H1 (cell line): Measurements from ENCODE around the gene TXNDC12. TPM values are rescaled to one million over a fixed set of nuclear protein-coding genes. Genes with fewer than 3 reads are reported as not detected.

Experiments used
- CTCF ChIA-PET: fragments of 300-600 bp; sonication (Branson Sonifier 250); formaldehyde crosslinking; loops from one replicate; lab custom pipeline; 2021; ENCODE audit not compliant: partially characterized antibody; lab: Charles Lee
- POLR2A ChIA-PET: fragments of 300-600 bp; sonication (Branson Sonifier 250); formaldehyde crosslinking; loops from one replicate; lab custom pipeline; 2021; ENCODE audit warnings: inconsistent platforms; ENCODE audit not compliant: partially characterized antibody; lab: Charles Lee
- DNase-seq, 2 experiments: peaks; one replicate each; pipeline versions ENCODE4 v3.0.0 to v3.0.0-alpha.2; 2010 to 2022; ENCODE audit warnings: low spot score in 2 of 2, low read depth in 1 of 2, mixed read lengths in 1 of 2
- FAIRE-seq: peaks from 2 replicates; lab custom pipeline; 2011; peaks lifted over from hg19 to GRCh38; lab: Jason Lieb, UNC
- H2AFZ ChIP-seq: 2 replicates; pipeline ENCODE4 v1.8.1; 2012; ENCODE audit warnings: low read length, inconsistent platforms
- H2AK5ac ChIP-seq: 2 replicates; pipeline ENCODE4 v1.6.1; 2013; ENCODE audit warnings: low read depth, low read length
- H2BK120ac ChIP-seq: replicated peaks from 2 replicates; pipeline ENCODE3; 2013; ENCODE audit warnings: low read depth, low read length, inconsistent platforms
- H2BK12ac ChIP-seq: 2 replicates; pipeline ENCODE4 v1.6.1; 2013; ENCODE audit warnings: low read depth, low read length
- H2BK15ac ChIP-seq: 2 replicates; pipeline ENCODE4 v1.6.1; 2013; ENCODE audit warnings: low read length
- H2BK20ac ChIP-seq: 2 replicates; pipeline ENCODE4 v1.6.1; 2013; ENCODE audit warnings: low read length
- H2BK5ac ChIP-seq: 2 replicates; pipeline ENCODE4 v1.6.1; 2013; ENCODE audit warnings: low read depth, low read length
- H3K14ac ChIP-seq: 2 replicates; pipeline ENCODE4 v1.6.1; 2013; ENCODE audit warnings: inconsistent platforms; ENCODE audit not compliant: insufficient read length
- H3K18ac ChIP-seq: 2 replicates; pipeline ENCODE4 v1.6.1; 2013; ENCODE audit warnings: low read length; ENCODE audit errors: extremely low read depth
- H3K23ac ChIP-seq: 2 replicates; pipeline ENCODE4 v1.6.1; 2013; ENCODE audit warnings: inconsistent platforms; ENCODE audit not compliant: insufficient read length
- H3K23me2 ChIP-seq: 2 replicates; pipeline ENCODE4 v1.6.1; 2013; ENCODE audit warnings: low read depth, low read length
- H3K27ac ChIP-seq: 2 replicates; pipeline ENCODE4 v1.6.1; 2011; ENCODE audit warnings: low read depth, low read length, inconsistent platforms
- H3K27me3 ChIP-seq, 4 experiments: replicated peaks in 1 of 4; 1 replicate in 1 of 4; 2 replicates in 3 of 4; pipeline versions ENCODE4 v1.6.1 to v1.8.1; 2011 to 2013; ENCODE audit warnings: low read length in 3 of 4, mild to moderate bottlenecking in 3 of 4, inconsistent platforms in 2 of 4, mixed read lengths in 2 of 4, moderate library complexity in 1 of 4; ENCODE audit not compliant: control insufficient read depth in 3 of 4, insufficient read depth in 3 of 4; ENCODE audit errors: extremely low read depth in 1 of 4
- H3K36me3 ChIP-seq, 4 experiments: 2 replicates each; pipeline versions ENCODE4 v1.6.1 to v1.8.1; 2011 to 2013; ENCODE audit warnings: mild to moderate bottlenecking in 4 of 4, low read length in 3 of 4, moderate library complexity in 2 of 4, control low read depth in 1 of 4, inconsistent platforms in 1 of 4; ENCODE audit not compliant: insufficient read depth in 4 of 4, control insufficient read depth in 2 of 4
- H3K4ac ChIP-seq: replicated peaks from 2 replicates; pipeline ENCODE3; 2013; ENCODE audit warnings: low read length, low read depth, mixed read lengths, inconsistent platforms; ENCODE audit not compliant: insufficient read length
- H3K4me1 ChIP-seq, 4 experiments: replicated peaks in 1 of 4; 1 replicate in 1 of 4; 2 replicates in 3 of 4; pipeline versions ENCODE4 v1.6.1 to v1.8.1; 2011 to 2013; ENCODE audit warnings: low read length in 3 of 4, inconsistent platforms in 2 of 4, mixed read lengths in 1 of 4; ENCODE audit not compliant: insufficient read depth in 4 of 4, control insufficient read depth in 3 of 4
- H3K4me2 ChIP-seq, 2 experiments: 2 replicates each; pipeline versions ENCODE4 v1.6.1 to v1.8.1; 2011 to 2013; ENCODE audit warnings: low read depth in 2 of 2, low read length in 2 of 2, control low read depth in 1 of 2, inconsistent platforms in 1 of 2, mild to moderate bottlenecking in 1 of 2; ENCODE audit not compliant: insufficient read depth in 1 of 2
- H3K4me3 ChIP-seq, 4 experiments: fragments of 200-600, 300-600 bp in 1 of 4; sonication (generic), shearing (Covaris generic), sonication (Bioruptor Twin) in 1 of 4; 2 replicates each; pipeline versions ENCODE4 v1.5.1 to v1.8.1; 2011 to 2016; ENCODE audit warnings: low read length in 4 of 4, low read depth in 3 of 4, control low read depth in 2 of 4, inconsistent platforms in 2 of 4, mild to moderate bottlenecking in 2 of 4, mixed read lengths in 1 of 4, moderate library complexity in 1 of 4; ENCODE audit not compliant: insufficient read depth in 2 of 4; ENCODE audit errors: extremely low read depth in 1 of 4
- H3K56ac ChIP-seq: replicated peaks from 2 replicates; pipeline ENCODE3; 2013; ENCODE audit warnings: low read depth, mild to moderate bottlenecking, mixed read lengths, low read length, inconsistent platforms; ENCODE audit not compliant: insufficient read length
- H3K79me1 ChIP-seq: 2 replicates; pipeline ENCODE4 v1.6.1; 2013; ENCODE audit warnings: low read depth, low read length, control low read depth
- H3K79me2 ChIP-seq, 2 experiments: 2 replicates each; pipeline versions ENCODE4 v1.6.1 to v1.8.1; 2012 to 2013; ENCODE audit warnings: low read length in 2 of 2, mild to moderate bottlenecking in 2 of 2, inconsistent platforms in 1 of 2; ENCODE audit not compliant: insufficient read depth in 2 of 2, control insufficient read depth in 1 of 2
- H3K9ac ChIP-seq, 4 experiments: replicated peaks in 1 of 4; 1 replicate in 1 of 4; 2 replicates in 3 of 4; pipeline versions ENCODE4 v1.6.1 to v1.8.1; 2011 to 2013; ENCODE audit warnings: low read depth in 3 of 4, low read length in 3 of 4, control low read depth in 2 of 4, mild to moderate bottlenecking in 2 of 4, moderate library complexity in 2 of 4, inconsistent platforms in 1 of 4; ENCODE audit errors: extremely low read depth in 1 of 4
- H3K9me3 ChIP-seq, 2 experiments: 2 replicates each; pipeline versions ENCODE4 v1.6.1 to v1.8.1; 2012 to 2013; ENCODE audit warnings: mild to moderate bottlenecking in 2 of 2, moderate library complexity in 2 of 2, control low read depth in 1 of 2, inconsistent platforms in 1 of 2, low read depth in 1 of 2, low read length in 1 of 2, mixed read lengths in 1 of 2; ENCODE audit not compliant: insufficient read depth in 2 of 2
- H4K20me1 ChIP-seq, 2 experiments: replicated peaks in 1 of 2; 2 replicates each; pipeline versions ENCODE3 to v1.8.1; 2011 to 2013; ENCODE audit warnings: inconsistent platforms in 2 of 2, low read length in 2 of 2, mild to moderate bottlenecking in 1 of 2; ENCODE audit not compliant: insufficient read depth in 2 of 2, control insufficient read depth in 1 of 2
- H4K5ac ChIP-seq: 2 replicates; pipeline ENCODE4 v1.6.1; 2013; ENCODE audit warnings: low read length, low read depth, mixed read lengths, inconsistent platforms; ENCODE audit not compliant: insufficient read length
- H4K8ac ChIP-seq: 2 replicates; pipeline ENCODE4 v1.8.0; 2013; ENCODE audit warnings: mild to moderate bottlenecking, moderate library complexity, low read length, inconsistent platforms; ENCODE audit not compliant: insufficient read depth; ENCODE audit errors: extremely low read depth
- H4K91ac ChIP-seq: replicated peaks from 2 replicates; pipeline ENCODE3; 2013; ENCODE audit warnings: low read length, mixed read lengths, inconsistent platforms; ENCODE audit not compliant: insufficient read length
- SAP30 ChIP-seq: fragments of 300-600 bp; sonication (generic); IDR thresholded peaks from 2 replicates; pipeline ENCODE4 v1.7.1; 2012; ENCODE audit warnings: low read length, moderate library complexity, mild to moderate bottlenecking, inconsistent platforms; ENCODE audit not compliant: insufficient read depth, insufficient replicate concordance
- SP2 ChIP-seq: IDR thresholded peaks from 2 replicates; pipeline ENCODE4 v1.6.1; 2012; ENCODE audit warnings: mild to moderate bottlenecking, low read length, inconsistent platforms
- SRF ChIP-seq: IDR thresholded peaks from 2 replicates; pipeline ENCODE4 v1.6.1; 2011; ENCODE audit warnings: mild to moderate bottlenecking, low read depth, low read length, moderate library complexity
- TCF12 ChIP-seq: IDR thresholded peaks from 2 replicates; pipeline ENCODE4 v1.6.1; 2011; ENCODE audit warnings: low read depth, mild to moderate bottlenecking, low read length
- TEAD4 ChIP-seq: IDR thresholded peaks from 2 replicates; pipeline ENCODE4 v1.6.1; 2012; ENCODE audit warnings: low read depth, low read length, inconsistent platforms, mixed read lengths
- WGBS, 2 experiments: shearing (Covaris generic) in 1 of 2; methylation state at CpG; one replicate each; pipeline versions ENCODE4 v1.1.6 to v1.1.7; 2013 to 2015; ENCODE audit warnings: low lambda C conversion rate in 2 of 2, mixed read lengths in 2 of 2, inconsistent platforms in 1 of 2, low coverage in 1 of 2, missing lambda C conversion rate in 1 of 2; ENCODE audit not compliant: insufficient replicate concordance in 2 of 2, insufficient coverage in 1 of 2, insufficient read length in 1 of 2; ENCODE audit errors: extremely low coverage in 1 of 2, missing lambda C conversion rate in 1 of 2; 5-methylcytosine and 5-hydroxymethylcytosine counted together
- polyA plus RNA-seq, 7 experiments: library from polyadenylated mRNA; depleted of rRNA in 3 of 7; stranded (reverse) in 5 of 7; unstranded in 2 of 7; fragments of >200 nt in 5 of 7; fragments of 200-250 nt in 2 of 7; gene quantifications; 1 replicate in 5 of 7; 2 replicates in 1 of 7; 4 replicates in 1 of 7; pipeline versions ENCODE4 v1.2.1 to v1.2.3, GENCODE V29; 2011 to 2013; ENCODE audit warnings: missing spikeins in 2 of 7, mixed read lengths in 2 of 7
- total RNA-seq: library from RNA; stranded (reverse); fragmentation: NEBNext Ultra II Directional; extraction: Animal tissue kit (Norgen Biotek cat#: 25700); gene quantifications from 2 replicates; pipeline ENCODE4 v1.2.1, GENCODE V29; 2021
- TF ChIP-seq, protein P1 (sequence below): IDR thresholded peaks from 2 replicates; pipeline ENCODE4 v1.6.1; 2012; ENCODE audit warnings: low read length, inconsistent platforms

Gene TXNDC12
- total and polyA plus RNA-seq, 2 of the 8 experiments (the other 6 are each of a cell fraction or from before 2014, with no cell fraction given), result 35.2 to 89.8 TPM

DNA sequence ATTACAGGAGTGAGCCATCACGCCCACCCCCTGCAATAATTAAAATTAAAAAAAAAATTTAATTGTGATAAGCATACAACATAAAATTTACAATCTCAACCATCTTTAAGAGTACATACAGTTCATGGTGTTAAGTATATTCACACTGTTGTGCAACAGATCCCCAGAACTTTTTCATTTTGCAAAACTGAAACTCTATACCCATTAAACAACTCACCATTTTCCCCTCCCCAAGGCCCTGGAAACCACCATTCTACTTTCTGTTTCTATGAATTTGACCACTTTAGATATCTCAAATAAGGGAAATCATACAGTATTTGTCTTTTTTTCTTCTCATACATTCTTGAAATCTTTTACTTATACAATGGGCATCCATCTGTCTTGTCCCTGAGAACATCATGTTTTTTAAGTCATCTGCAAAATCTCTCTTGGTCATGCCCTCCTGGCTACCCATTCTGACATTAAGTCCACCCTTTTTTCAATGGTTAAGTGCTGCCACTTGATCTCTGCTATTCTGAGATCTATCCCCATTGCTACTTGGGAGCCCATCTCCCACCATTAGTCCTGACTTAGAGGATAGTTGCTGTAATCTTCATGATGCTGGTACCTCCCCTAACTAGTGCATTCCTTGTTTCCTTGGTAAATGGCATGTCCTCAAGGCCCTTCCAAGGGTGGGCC lies 47.5 kb upstream of the TXNDC12 start:
- no peak overlapping the region for H3K56ac ChIP-seq
- H2BK120ac ChIP-seq, result no peak overlapping the region
- no peak overlapping the region for H3K14ac ChIP-seq
- H4K20me1 ChIP-seq, result peaks cover 0 to 2% of the 10 kb centered on the region in 2 experiments
- CTCF ChIA-PET, result no interaction called here
- H3K18ac ChIP-seq, result no peak overlapping the region
- H2BK12ac ChIP-seq, result no peak overlapping the region
- H2BK15ac ChIP-seq, result no peak overlapping the region
- H3K23me2 ChIP-seq, result no peaks in the 10 kb centered on the region
- H3K9me3 ChIP-seq, result no peaks in the 10 kb centered on the region
- H4K91ac ChIP-seq, result no peak overlapping the region
- H3K4me3 ChIP-seq, result no peak overlapping the region
- TF ChIP-seq SRF, result no peak
- no peak for TF ChIP-seq TEAD4
- TF ChIP-seq, protein P1, sequence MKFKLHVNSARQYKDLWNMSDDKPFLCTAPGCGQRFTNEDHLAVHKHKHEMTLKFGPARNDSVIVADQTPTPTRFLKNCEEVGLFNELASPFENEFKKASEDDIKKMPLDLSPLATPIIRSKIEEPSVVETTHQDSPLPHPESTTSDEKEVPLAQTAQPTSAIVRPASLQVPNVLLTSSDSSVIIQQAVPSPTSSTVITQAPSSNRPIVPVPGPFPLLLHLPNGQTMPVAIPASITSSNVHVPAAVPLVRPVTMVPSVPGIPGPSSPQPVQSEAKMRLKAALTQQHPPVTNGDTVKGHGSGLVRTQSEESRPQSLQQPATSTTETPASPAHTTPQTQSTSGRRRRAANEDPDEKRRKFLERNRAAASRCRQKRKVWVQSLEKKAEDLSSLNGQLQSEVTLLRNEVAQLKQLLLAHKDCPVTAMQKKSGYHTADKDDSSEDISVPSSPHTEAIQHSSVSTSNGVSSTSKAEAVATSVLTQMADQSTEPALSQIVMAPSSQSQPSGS, result no peak
- no peak for TF ChIP-seq TCF12
- TF ChIP-seq SP2, result no peak
- no peak for TF ChIP-seq SAP30
- TF ChIP-seq, all 59 proteins: peak for 0
- no peak overlapping the region for H2AFZ ChIP-seq
- no peak overlapping the region for H3K4me2 ChIP-seq
- no peak overlapping the region for H3K23ac ChIP-seq
- no peaks in the 10 kb centered on the region for H3K79me1 ChIP-seq
- no peak for FAIRE-seq
- no peaks in the 10 kb centered on the region for H3K4me1 ChIP-seq
- no peaks in the 10 kb centered on the region for H3K79me2 ChIP-seq
- POLR2A ChIA-PET, result no interaction called here
- H3K9ac ChIP-seq, result no peak overlapping the region
- no peak overlapping the region for H3K27ac ChIP-seq
- no peak overlapping the region for H2BK20ac ChIP-seq
- H2AK5ac ChIP-seq, result no peak overlapping the region
- no peak overlapping the region for H4K8ac ChIP-seq
- H3K4ac ChIP-seq, result no peak overlapping the region
- peak in 1 of 2 experiments; percentile 32 for DNase-seq
- WGBS, 2 experiments, result 86% methylated on average over 1 of the region's 1 CpG; no CpG with 5 or more reads in 1 of the 2 experiments
- H2BK5ac ChIP-seq, result no peak overlapping the region
- no peak overlapping the region for H4K5ac ChIP-seq
- H3K36me3 ChIP-seq, result no peaks in the 10 kb centered on the region
- H3K27me3 ChIP-seq, result no peaks in the 10 kb centered on the region
